ENCODE results near the gene ULBP1. TPM values are rescaled to one million over a fixed set of nuclear protein-coding genes. Genes with fewer than 3 reads are reported as not detected.

Gene ULBP1
- total RNA-seq, 1 experiment from 2014 or later, result 3.1 TPM

GRCh38 chr6:149938571-149939355, 25.0 kb upstream of the ULBP1 start:
- Histone ChIP-seq H3K9me3 (ENCODE audit: control insufficient read depth, insufficient read depth, low read depth, low read length) (no peaks in the 10 kb centered on the region), H3K27me3 (ENCODE audit: control insufficient read depth, insufficient read depth, low read length) (peaks cover 15% of the 10 kb centered on the region), H3K4me3 (ENCODE audit: low read depth in 2 of 2, low read length in 2 of 2) (peak overlapping the region; percentile 51 to 69), H3K27ac (ENCODE audit: low read length) (no peak overlapping the region), H3K4me1 (ENCODE audit: control insufficient read depth, insufficient read depth, low read length) (peaks cover 6% of the 10 kb centered on the region), H3K36me3 (ENCODE audit: control insufficient read depth, insufficient read depth, low read length) (no peaks in the 10 kb centered on the region)
- intact Hi-C loops (cut with micrococcal nuclease; ENCODE audit: unreplicated experiment) (no loop called here), in situ Hi-C loops (cut with HindIII; ENCODE audit: low pct_unique_long_range_greater_than_20kb, low sequenced_read_pairs) (no loop called here)
- ATAC-seq (peak; percentile 4; the same call in 1 of the 2 replicates), DNase-seq (ENCODE audit: low read depth, low spot score) (no peak)
- no TSS peak for BruUV-seq (replicated peaks)
- no peak for TF ChIP-seq TCF7L2 (IDR thresholded peaks at IDR 0.05; ENCODE audit: low read depth, low read length)
- TF ChIP-seq REST (IDR thresholded peaks at IDR 0.05; ENCODE audit: insufficient read depth in 1 of 2, low read depth in 2 of 2, low read length in 1 of 2), result no peak
- no peak for TF ChIP-seq SIN3A (IDR thresholded peaks at IDR 0.05; ENCODE audit: borderline replicate concordance, insufficient read depth, low read depth, low read length)
- TF ChIP-seq CTCF (IDR thresholded peaks at IDR 0.05), result no peak
- no peak for TF ChIP-seq POLR2AphosphoS5 (IDR thresholded peaks at IDR 0.05; ENCODE audit: low read depth, low read length)
- CTCF ChIA-PET, result no interaction called here
- POLR2A ChIA-PET, result no interaction called here

GRCh38 chr6:149939356-149939648, 24.4 kb upstream of the ULBP1 start:
- H3K9me3 ChIP-seq (ENCODE audit: control insufficient read depth, insufficient read depth, low read depth, low read length), result no peaks in the 10 kb centered on the region
- DNase-seq (ENCODE audit: low read depth, low spot score) (no peak), ATAC-seq (no peak)
- no peak overlapping the region for H3K27ac ChIP-seq (ENCODE audit: low read length)
- no peaks in the 10 kb centered on the region for H3K36me3 ChIP-seq (ENCODE audit: control insufficient read depth, insufficient read depth, low read length)
- CTCF ChIA-PET, result no interaction called here
- peaks cover 6% of the 10 kb centered on the region; the same call in 1 of the 2 replicates for H3K4me1 ChIP-seq (ENCODE audit: control insufficient read depth, insufficient read depth, low read length)
- in situ Hi-C loops (cut with HindIII; ENCODE audit: low pct_unique_long_range_greater_than_20kb, low sequenced_read_pairs), result no loop called here
- TF ChIP-seq CTCF (IDR thresholded peaks at IDR 0.05) (no peak), POLR2AphosphoS5 (IDR thresholded peaks at IDR 0.05; ENCODE audit: low read depth, low read length) (no peak), SIN3A (IDR thresholded peaks at IDR 0.05; ENCODE audit: borderline replicate concordance, insufficient read depth, low read depth, low read length) (no peak), TCF7L2 (IDR thresholded peaks at IDR 0.05; ENCODE audit: low read depth, low read length) (no peak), REST (IDR thresholded peaks at IDR 0.05; ENCODE audit: insufficient read depth in 1 of 2, low read depth in 2 of 2, low read length in 1 of 2) (no peak)
- no peak overlapping the region; a peak in 1 of 4 replicates for H3K4me3 ChIP-seq (ENCODE audit: low read depth in 2 of 2, low read length in 2 of 2)
- POLR2A ChIA-PET, result no interaction called here
- peaks cover 15% of the 10 kb centered on the region for H3K27me3 ChIP-seq (ENCODE audit: control insufficient read depth, insufficient read depth, low read length)
- BruUV-seq (replicated peaks), result no TSS peak
- intact Hi-C loops (cut with micrococcal nuclease; ENCODE audit: unreplicated experiment), result no loop called here
